HCT116 (cell line): ENCODE results near the gene PCCA. TPM values are rescaled to one million over a fixed set of nuclear protein-coding genes. Genes with fewer than 3 reads are reported as not detected.

Source experiments
- ATAC-seq: fragments of 200-7000 bp; cut with Tn5 transposase; 2 replicates; pipeline ENCODE4 v1.9.1; 2020; ENCODE audit warnings: mild to moderate bottlenecking, moderate library complexity
- BruUV-seq: library from RNA; stranded (reverse); fragments of 400-500 nt; replicated peaks from 2 replicates; lab custom pipeline; 2021; lab: Mats Ljungman, UMichigan
- CTCF ChIA-PET: fragments of 300-600 bp; sonication (Branson Sonifier 250); formaldehyde crosslinking; loops from one replicate; lab custom pipeline; 2021; ENCODE audit warnings: antibody characterized with exemption; lab: Charles Lee
- POLR2A ChIA-PET: fragments of 300-600, 350-600 bp; sonication (Branson Sonifier 250); formaldehyde crosslinking; loops from one replicate; lab custom pipeline; 2021; ENCODE audit warnings: antibody characterized with exemption; lab: Charles Lee
- RAD21 ChIA-PET, 2 experiments: fragments of 300-600 bp; sonication (Branson Sonifier 250); formaldehyde crosslinking; loops; one replicate each; lab custom pipeline; 2023; ENCODE audit warnings: low total read pairs in 2 of 2; ENCODE audit not compliant: uncharacterized antibody in 2 of 2, unreplicated experiment in 2 of 2, low non-redundant PET in 1 of 2; lab: Charles Lee
- DNase-seq: peaks from one replicate; pipeline ENCODE4 v3.0.0-alpha.2; 2010; ENCODE audit warnings: low read depth, low spot score
- H2AFZ ChIP-seq: fragments of 200-600 bp; shearing (Covaris generic), sonication (generic); 2 replicates; pipeline ENCODE4 v1.6.1; 2017; ENCODE audit warnings: low read depth, mixed run types, mixed read lengths, antibody characterized with exemption, low read length; ENCODE audit not compliant: poor library complexity, severe bottlenecking
- H3K27ac ChIP-seq: 2 replicates; pipeline ENCODE4 v1.5.1; 2012; ENCODE audit warnings: low read depth, low read length
- H3K27me3 ChIP-seq: fragments of 200-600 bp; sonication (generic); 2 replicates; pipeline ENCODE4 v1.6.1; 2016; ENCODE audit warnings: mixed run types, low read length, mixed read lengths; ENCODE audit not compliant: insufficient read depth
- H3K36me3 ChIP-seq, 2 experiments: fragments of 200-500 bp in 1 of 2; fragments of 200-600 bp in 1 of 2; sonication (Bioruptor generic) in 1 of 2; sonication (generic) in 1 of 2; 2 replicates each; pipeline versions ENCODE4 v1.5.1 to v1.6.1; 2014 to 2016; ENCODE audit warnings: low read length in 2 of 2, inconsistent platforms in 1 of 2, mixed read lengths in 1 of 2, mixed run types in 1 of 2; ENCODE audit not compliant: insufficient read depth in 2 of 2, control insufficient read depth in 1 of 2
- H3K4me1 ChIP-seq, 2 experiments: fragments of 200-600 bp in 1 of 2; sonication (generic) in 1 of 2; 2 replicates each; pipeline versions ENCODE4 v1.5.1 to v1.6.1; 2012 to 2017; ENCODE audit warnings: low read length in 2 of 2, inconsistent platforms in 1 of 2, mild to moderate bottlenecking in 1 of 2, mixed read lengths in 1 of 2, mixed run types in 1 of 2, moderate library complexity in 1 of 2; ENCODE audit not compliant: insufficient read depth in 2 of 2, control insufficient read depth in 1 of 2
- H3K4me2 ChIP-seq: fragments of 200-600 bp; sonication (generic); 2 replicates; pipeline ENCODE4 v1.6.1; 2017; ENCODE audit warnings: mixed run types, low read length, mixed read lengths
- H3K4me3 ChIP-seq, 2 experiments: fragments of 200-600 bp in 1 of 2; sonication (generic) in 1 of 2; replicated peaks in 1 of 2; 2 replicates each; pipeline ENCODE4 v1.5.1; 2011 to 2016; ENCODE audit warnings: low read length in 2 of 2, control low read depth in 1 of 2, low read depth in 1 of 2, mild to moderate bottlenecking in 1 of 2, mixed read lengths in 1 of 2, mixed run types in 1 of 2
- H3K79me2 ChIP-seq: fragments of 200-600 bp; sonication (generic); 2 replicates; pipeline ENCODE4 v1.6.1; 2017; ENCODE audit warnings: mild to moderate bottlenecking, mixed run types, low read length, moderate library complexity, mixed read lengths; ENCODE audit not compliant: insufficient read depth
- H3K9ac ChIP-seq: fragments of 200-600 bp; sonication (generic); 2 replicates; pipeline ENCODE4 v1.6.1; 2016; ENCODE audit warnings: low read length, mixed read lengths
- H3K9me2 ChIP-seq: fragments of 200-600 bp; sonication (generic), shearing (Covaris generic); 2 replicates; pipeline ENCODE4 v1.6.1; 2017; ENCODE audit warnings: mixed run types, mild to moderate bottlenecking, moderate library complexity; ENCODE audit not compliant: insufficient read depth
- H3K9me3 ChIP-seq, 2 experiments: fragments of 200-500 bp in 1 of 2; fragments of 200-600 bp in 1 of 2; sonication (Bioruptor generic) in 1 of 2; sonication (generic) in 1 of 2; 2 replicates each; pipeline ENCODE4 v1.6.1; 2014 to 2017; ENCODE audit warnings: low read length in 2 of 2, mixed read lengths in 2 of 2, inconsistent platforms in 1 of 2, low read depth in 1 of 2, mild to moderate bottlenecking in 1 of 2, mixed run types in 1 of 2, moderate library complexity in 1 of 2; ENCODE audit not compliant: control insufficient read depth in 1 of 2, insufficient read depth in 1 of 2
- H4K20me1 ChIP-seq: fragments of 200-600 bp; sonication (generic), shearing (Covaris generic); 2 replicates; pipeline ENCODE4 v1.6.1; 2017; ENCODE audit warnings: mixed run types, mild to moderate bottlenecking, moderate library complexity; ENCODE audit not compliant: insufficient read depth
- ATF3 ChIP-seq: IDR thresholded peaks from 2 replicates; pipeline ENCODE4 v1.6.1; 2012
- CBX3 ChIP-seq: IDR thresholded peaks from 2 replicates; pipeline ENCODE4 v1.6.1; 2012; ENCODE audit warnings: low read depth
- CEBPB ChIP-seq: IDR thresholded peaks from 2 replicates; pipeline ENCODE4 v1.6.1; 2012; ENCODE audit warnings: low read depth
- CTCF ChIP-seq, 3 experiments: fragments of 200-600 bp in 1 of 3; sonication (generic) in 1 of 3; IDR thresholded peaks in 2 of 3; conservative IDR thresholded peaks in 1 of 3; 2 replicates each; pipeline ENCODE4 v1.5.1; 2012 to 2017; ENCODE audit warnings: low read depth in 2 of 3, low read length in 2 of 3, antibody characterized with exemption in 1 of 3, borderline replicate concordance in 1 of 3, control low read depth in 1 of 3, mild to moderate bottlenecking in 1 of 3, mixed read lengths in 1 of 3, mixed run types in 1 of 3, moderate library complexity in 1 of 3; ENCODE audit not compliant: insufficient read depth in 1 of 3
- ELF1 ChIP-seq: IDR thresholded peaks from 2 replicates; pipeline ENCODE4 v1.6.1; 2012; ENCODE audit warnings: low read depth, borderline replicate concordance
- EZH2phosphoT487 ChIP-seq: fragments of 200-600 bp; IDR thresholded peaks from 2 replicates; pipeline ENCODE4 v1.6.1; 2018; ENCODE audit warnings: antibody characterized with exemption, borderline replicate concordance
- MAX ChIP-seq: IDR thresholded peaks from 2 replicates; pipeline ENCODE4 v1.6.1; 2012
- POLR2A ChIP-seq: IDR thresholded peaks from 2 replicates; pipeline ENCODE4 v1.7.0; 2011; ENCODE audit warnings: borderline replicate concordance; ENCODE audit not compliant: insufficient read depth, insufficient read length; ENCODE audit errors: extremely low read depth
- POLR2AphosphoS5 ChIP-seq: IDR thresholded peaks from 2 replicates; pipeline ENCODE4 v1.6.1; 2011; ENCODE audit warnings: mild to moderate bottlenecking, low read depth, low read length, moderate library complexity
- RAD21 ChIP-seq: IDR thresholded peaks from 2 replicates; pipeline ENCODE4 v1.6.1; 2012; ENCODE audit warnings: low read depth, mild to moderate bottlenecking
- REST ChIP-seq: IDR thresholded peaks from 2 replicates; pipeline ENCODE4 v1.6.1; 2012; ENCODE audit warnings: low read depth
- SIN3A ChIP-seq: IDR thresholded peaks from 2 replicates; pipeline ENCODE4 v1.6.1; 2012; ENCODE audit warnings: low read depth
- SP1 ChIP-seq: IDR thresholded peaks from 2 replicates; pipeline ENCODE4 v1.6.1; 2012; ENCODE audit warnings: low read depth
- SRF ChIP-seq: IDR thresholded peaks from 2 replicates; pipeline ENCODE4 v1.6.1; 2012; ENCODE audit warnings: low read depth
- TCF7L2 ChIP-seq: IDR thresholded peaks from 2 replicates; pipeline ENCODE4 v1.7.0; 2011; ENCODE audit warnings: borderline replicate concordance, inconsistent platforms; ENCODE audit not compliant: insufficient read depth, insufficient read length; ENCODE audit errors: extremely low read depth
- ZFX ChIP-seq: fragments of 450-650 bp; IDR thresholded peaks from 2 replicates; pipeline ENCODE4 v1.6.1; 2017
- ZNF274 ChIP-seq: fragments of 200-500 bp; sonication (Bioruptor generic); IDR thresholded peaks from 2 replicates; pipeline ENCODE4 v1.6.1; 2014; ENCODE audit warnings: mild to moderate bottlenecking, low read depth, low read length, inconsistent platforms
- intact Hi-C: fragments of 100-400 bp; cut with micrococcal nuclease; formaldehyde crosslinking; loops from 2 replicates; pipeline ENCODE4 v1.10.0; 2022
- total RNA-seq: library from RNA; stranded (reverse); gene quantifications from one replicate; pipeline ENCODE4 v1.2.1, GENCODE V29; 2021; ENCODE audit not compliant: unreplicated experiment

PCCA gene
- total RNA-seq, 1 experiment from 2014 or later, result 23.0 TPM

- RAD21 ChIA-PET, result no interaction called here
- Histone ChIP-seq H3K4me2 (no peak overlapping the region), H3K36me3 (0 out of 4 replicates have a peak, but pooled peaks cover 0 to 3% of the 10 kb centered on the region in 2 experiments), H3K9me2 (no peaks in the 10 kb centered on the region), H2AFZ (no peak overlapping the region), H3K9ac (no peak overlapping the region), H3K27me3 (no peaks in the 10 kb centered on the region), H3K79me2 (no peaks in the 10 kb centered on the region), H3K4me1 (peaks cover 6 to 10% of the 10 kb centered on the region in 2 experiments; a peak in 3 of 4 replicates), H4K20me1 (no peaks in the 10 kb centered on the region), H3K4me3 (no peak overlapping the region), H3K9me3 (peaks cover 0 to 5% of the 10 kb centered on the region in 2 experiments; a peak in 1 of 4 replicates), H3K27ac (no peak overlapping the region)
- BruUV-seq, result no TSS peak
- TF ChIP-seq SRF, result no peak
- no peak for TF ChIP-seq CTCF (IDR thresholded peaks at IDR 0.05 in 2 of 3, conservative IDR thresholded peaks at IDR 0.05 in 1 of 3; ENCODE audit: borderline replicate concordance in 1 of 3, insufficient read depth in 1 of 3, low read depth in 2 of 3, low read length in 2 of 3)
- no peak for TF ChIP-seq REST
- TF ChIP-seq SP1, result no peak
- no peak for TF ChIP-seq POLR2AphosphoS5
- TF ChIP-seq MAX, result no peak
- TF ChIP-seq SIN3A, result no peak
- TF ChIP-seq ATF3, result no peak
- TF ChIP-seq ZFX, result no peak
- TF ChIP-seq EZH2phosphoT487, result no peak
- TF ChIP-seq ELF1, result no peak
- no peak for TF ChIP-seq TCF7L2
- TF ChIP-seq CBX3, result no peak
- no peak for TF ChIP-seq CEBPB
- no peak for TF ChIP-seq POLR2A
- TF ChIP-seq ZNF274, result no peak
- TF ChIP-seq RAD21, result no peak
- intact Hi-C loops, result no loop called here
- ATAC-seq, result no peak
- POLR2A ChIA-PET, result no interaction called here
- CTCF ChIA-PET, result no interaction called here
- DNase-seq, result no peak
These were observed 245.3 kb downstream of the PCCA start for GRCh38 chr13:100334214-100334613.
